ENCODE measurements around the gene EVC2.
"Not testable (repeated sequence)": the region's sequence is repeated elsewhere in the genome, so short reads cannot be mapped to it uniquely, and the experiment has no call there.

EVC2 gene

GRCh38 chr4:5616331-5616950, 91.9 kb downstream of the EVC2 start:
- DNase-seq, result no peak

GRCh38 chr4:5615496-5616075, 92.8 kb downstream of the EVC2 start:
- DNase-seq, result no peak

GRCh38 chr4:5611750-5612149, 96.6 kb downstream of the EVC2 start:
- DNase-seq, result no peak

GRCh38 chr4:5609306-5610007, 98.9 kb downstream of the EVC2 start:
- DNase-seq, result no peak

GRCh38 chr4:5593828-5594227, 114.5 kb downstream of the EVC2 start:
- not testable (repeated sequence) for DNase-seq

- DNase-seq, result no peak
Observed at GRCh38 chr4:5592272-5592671, 116.1 kb downstream of the EVC2 start.

GRCh38 chr4:5589495-5589894, 118.9 kb downstream of the EVC2 start:
- DNase-seq, result no peak

- no peak for DNase-seq
Observed at GRCh38 chr4:5588046-5588445, 120.3 kb downstream of the EVC2 start.

GRCh38 chr4:5575941-5576340, 132.4 kb downstream of the EVC2 start:
- DNase-seq, result no peak

- DNase-seq, result no peak
Observed at GRCh38 chr4:5574386-5574785, 134.0 kb downstream of the EVC2 start.

- no peak for DNase-seq
Observed at GRCh38 chr4:5573965-5574364, 134.4 kb downstream of the EVC2 start.

GRCh38 chr4:5572751-5573150, 135.6 kb downstream of the EVC2 start:
- no peak for DNase-seq

GRCh38 chr4:5572114-5572513, 136.2 kb downstream of the EVC2 start:
- no peak for DNase-seq

- DNase-seq, result no peak
Observed at GRCh38 chr4:5571646-5572045, 136.7 kb downstream of the EVC2 start.

GRCh38 chr4:5569451-5569850, 138.9 kb downstream of the EVC2 start:
- no peak for DNase-seq

- DNase-seq, result no peak
Observed at GRCh38 chr4:5568931-5569330, 139.4 kb downstream of the EVC2 start.

- no peak for DNase-seq
Observed at GRCh38 chr4:5568336-5568735, 140.0 kb downstream of the EVC2 start.

GRCh38 chr4:5566991-5567390, 141.4 kb downstream of the EVC2 start:
- no peak for DNase-seq

- no peak for DNase-seq
Observed at GRCh38 chr4:5566526-5566925, 141.8 kb downstream of the EVC2 start.

- no peak for DNase-seq
Observed at GRCh38 chr4:5563856-5564255, 144.5 kb downstream of the EVC2 start.

GRCh38 chr4:5562476-5562875, 145.9 kb downstream of the EVC2 start:
- no peak for DNase-seq

GRCh38 chr4:5561286-5561685, 147.1 kb downstream of the EVC2 start:
- DNase-seq, result no peak

GRCh38 chr4:5558502-5558901, 149.9 kb downstream of the EVC2 start:
- DNase-seq, result no peak

GRCh38 chr4:5554376-5554775, 154.0 kb downstream of the EVC2 start:
- DNase-seq, result no peak

GRCh38 chr4:5553801-5554200, 154.6 kb downstream of the EVC2 start:
- no peak for DNase-seq
